Calu3 (cell line): Measurements from ENCODE around the gene HBP1. TPM values are rescaled to one million over a fixed set of nuclear protein-coding genes. Genes with fewer than 3 reads are reported as not detected.
"Not testable (repeated sequence)": the region's sequence is repeated elsewhere in the genome, so short reads cannot be mapped to it uniquely, and the experiment has no call there.

Source experiments
- BruUV-seq: library from RNA; stranded (reverse); fragments of 400-500 nt; replicated peaks from 2 replicates; lab custom pipeline; 2021; lab: Mats Ljungman, UMichigan
- CTCF ChIA-PET: fragments of 300-600 bp; sonication (Branson Sonifier 250); formaldehyde crosslinking; loops from one replicate; lab custom pipeline; 2022; ENCODE audit warnings: antibody characterized with exemption; lab: Charles Lee
- DNase-seq: peaks from one replicate; pipeline ENCODE4 v3.0.0; 2022
- H3K27ac Mint-ChIP-seq: one replicate; pipeline ENCODE4 v1.8.0; 2022; ENCODE audit warnings: mixed read lengths; ENCODE audit not compliant: unreplicated experiment
- H3K27me3 Mint-ChIP-seq: one replicate; pipeline ENCODE4 v1.8.0; 2022; ENCODE audit warnings: mixed read lengths; ENCODE audit not compliant: unreplicated experiment
- H3K36me3 Mint-ChIP-seq: one replicate; pipeline ENCODE4 v1.8.0; 2022; ENCODE audit warnings: mild to moderate bottlenecking, moderate library complexity, mixed read lengths; ENCODE audit not compliant: insufficient read depth, unreplicated experiment
- H3K4me1 Mint-ChIP-seq: one replicate; pipeline ENCODE4 v1.8.0; 2022; ENCODE audit warnings: mild to moderate bottlenecking, low read depth, mixed read lengths; ENCODE audit not compliant: unreplicated experiment
- H3K4me3 Mint-ChIP-seq: one replicate; pipeline ENCODE4 v1.8.0; 2022; ENCODE audit warnings: mild to moderate bottlenecking, low read depth, moderate library complexity, mixed read lengths; ENCODE audit not compliant: unreplicated experiment
- H3K9me3 Mint-ChIP-seq: one replicate; pipeline ENCODE4 v1.8.0; 2022; ENCODE audit warnings: low read depth, mixed read lengths; ENCODE audit not compliant: unreplicated experiment
- intact Hi-C: fragments of 100-400 bp; cut with micrococcal nuclease; formaldehyde crosslinking; loops from one replicate; pipeline ENCODE4 v1.10.0; 2022; ENCODE audit not compliant: unreplicated experiment
- total RNA-seq: library from RNA; stranded (reverse); gene quantifications from 2 replicates; pipeline ENCODE4 v1.2.3, GENCODE V29; 2022
- TF ChIP-seq, protein P1 (sequence below): fragments of 200-600 bp; IDR thresholded peaks from one replicate; pipeline ENCODE4 v1.8.0; 2022; ENCODE audit warnings: antibody characterized with exemption; ENCODE audit not compliant: unreplicated experiment

Gene HBP1
- total RNA-seq, 1 experiment from 2014 or later: 32.0 TPM

- intact Hi-C loops: no loop called here
- TF ChIP-seq, protein P1, sequence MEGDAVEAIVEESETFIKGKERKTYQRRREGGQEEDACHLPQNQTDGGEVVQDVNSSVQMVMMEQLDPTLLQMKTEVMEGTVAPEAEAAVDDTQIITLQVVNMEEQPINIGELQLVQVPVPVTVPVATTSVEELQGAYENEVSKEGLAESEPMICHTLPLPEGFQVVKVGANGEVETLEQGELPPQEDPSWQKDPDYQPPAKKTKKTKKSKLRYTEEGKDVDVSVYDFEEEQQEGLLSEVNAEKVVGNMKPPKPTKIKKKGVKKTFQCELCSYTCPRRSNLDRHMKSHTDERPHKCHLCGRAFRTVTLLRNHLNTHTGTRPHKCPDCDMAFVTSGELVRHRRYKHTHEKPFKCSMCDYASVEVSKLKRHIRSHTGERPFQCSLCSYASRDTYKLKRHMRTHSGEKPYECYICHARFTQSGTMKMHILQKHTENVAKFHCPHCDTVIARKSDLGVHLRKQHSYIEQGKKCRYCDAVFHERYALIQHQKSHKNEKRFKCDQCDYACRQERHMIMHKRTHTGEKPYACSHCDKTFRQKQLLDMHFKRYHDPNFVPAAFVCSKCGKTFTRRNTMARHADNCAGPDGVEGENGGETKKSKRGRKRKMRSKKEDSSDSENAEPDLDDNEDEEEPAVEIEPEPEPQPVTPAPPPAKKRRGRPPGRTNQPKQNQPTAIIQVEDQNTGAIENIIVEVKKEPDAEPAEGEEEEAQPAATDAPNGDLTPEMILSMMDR: no peak
- H3K9me3 Mint-ChIP-seq: peaks cover 3% of the 10 kb centered on the region
- no peaks in the 10 kb centered on the region for H3K36me3 Mint-ChIP-seq
- H3K4me3 Mint-ChIP-seq: no peak overlapping the region
- BruUV-seq: no TSS peak
- no peaks in the 10 kb centered on the region for H3K4me1 Mint-ChIP-seq
- no peak for DNase-seq
- no peak overlapping the region for H3K27ac Mint-ChIP-seq
- CTCF ChIA-PET: no interaction called here
- no peaks in the 10 kb centered on the region for H3K27me3 Mint-ChIP-seq
Measured at GRCh38 chr7:107242267-107242666, 73.5 kb downstream of the HBP1 start.

- Mint-ChIP-seq H3K27me3 (no peaks in the 10 kb centered on the region), H3K36me3 (no peaks in the 10 kb centered on the region), H3K4me3 (no peak overlapping the region), H3K9me3 (peaks cover 3% of the 10 kb centered on the region), H3K4me1 (no peaks in the 10 kb centered on the region), H3K27ac (no peak overlapping the region)
- CTCF ChIA-PET: no interaction called here
- TF ChIP-seq, protein P1: no peak
- no peak for DNase-seq
- intact Hi-C loops: no loop called here
- no TSS peak for BruUV-seq
Measured at GRCh38 chr7:107244613-107245012, 75.8 kb downstream of the HBP1 start.

DNA sequence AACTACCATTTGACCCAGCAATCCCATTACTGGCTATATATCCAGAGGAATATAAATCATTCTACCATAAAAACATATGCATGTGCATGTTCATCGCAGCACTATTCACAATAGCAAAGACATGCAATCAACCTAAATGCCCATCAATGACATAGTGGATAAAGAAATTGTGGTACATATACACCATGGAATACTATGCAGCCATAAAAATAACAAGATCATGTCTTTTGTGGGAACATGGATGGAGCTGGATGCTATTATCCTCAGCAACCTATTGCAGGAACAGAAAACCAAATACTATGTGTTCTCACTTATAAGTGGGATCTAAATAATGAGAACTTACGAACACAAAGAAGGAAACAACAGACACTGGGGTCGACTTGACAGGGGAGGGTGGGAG is 78.0 kb downstream of the HBP1 start:
- DNase-seq, CTCF ChIA-PET, H3K4me3 Mint-ChIP-seq, H3K4me1 Mint-ChIP-seq, H3K36me3 Mint-ChIP-seq, H3K9me3 Mint-ChIP-seq, intact Hi-C loops, BruUV-seq, H3K27ac Mint-ChIP-seq, H3K27me3 Mint-ChIP-seq: not testable (repeated sequence)

DNA sequence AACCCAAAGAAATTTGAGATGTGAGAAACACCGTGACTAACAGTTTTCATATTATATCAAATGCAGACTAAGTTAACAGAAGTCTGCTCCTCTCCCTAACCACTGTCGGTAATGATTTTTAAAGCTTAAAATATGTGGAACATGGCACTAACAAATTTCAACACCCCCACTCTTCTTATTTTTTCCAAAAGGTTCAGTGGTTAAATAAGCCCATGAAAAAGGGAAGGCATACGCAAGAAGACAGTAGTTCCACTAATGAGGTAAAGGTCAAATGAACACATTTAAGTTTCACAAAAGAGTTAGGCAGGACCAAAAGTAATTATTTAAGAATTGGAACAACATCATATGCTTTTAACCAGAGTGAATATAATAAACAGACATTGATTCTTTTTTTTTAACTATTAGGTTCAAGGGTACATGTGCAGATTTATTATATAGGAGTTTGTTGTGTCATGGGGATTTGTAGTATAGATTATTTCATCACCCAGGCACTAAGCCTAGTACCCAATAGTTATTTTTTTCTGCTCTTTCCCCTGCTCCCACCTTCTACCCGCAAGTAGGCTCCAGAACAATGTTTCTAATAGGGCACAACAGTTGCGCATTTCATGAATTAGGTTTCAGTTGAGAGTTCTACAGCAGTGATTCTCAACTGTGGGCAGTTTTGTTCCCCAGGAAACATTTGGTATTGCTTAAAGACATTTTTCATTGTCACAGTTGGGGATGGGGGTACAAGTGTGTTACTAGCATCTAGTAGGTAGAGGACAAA is 79.9 kb downstream of the HBP1 start:
- BruUV-seq: no TSS peak
- H3K27ac Mint-ChIP-seq: no peak overlapping the region
- no peaks in the 10 kb centered on the region for H3K4me1 Mint-ChIP-seq
- H3K9me3 Mint-ChIP-seq: peaks cover 3% of the 10 kb centered on the region
- CTCF ChIA-PET: no interaction called here
- intact Hi-C loops: no loop called here
- no peak overlapping the region for H3K4me3 Mint-ChIP-seq
- H3K27me3 Mint-ChIP-seq: no peaks in the 10 kb centered on the region
- DNase-seq: no peak
- no peaks in the 10 kb centered on the region for H3K36me3 Mint-ChIP-seq
- TF ChIP-seq, protein P1: no peak

DNA sequence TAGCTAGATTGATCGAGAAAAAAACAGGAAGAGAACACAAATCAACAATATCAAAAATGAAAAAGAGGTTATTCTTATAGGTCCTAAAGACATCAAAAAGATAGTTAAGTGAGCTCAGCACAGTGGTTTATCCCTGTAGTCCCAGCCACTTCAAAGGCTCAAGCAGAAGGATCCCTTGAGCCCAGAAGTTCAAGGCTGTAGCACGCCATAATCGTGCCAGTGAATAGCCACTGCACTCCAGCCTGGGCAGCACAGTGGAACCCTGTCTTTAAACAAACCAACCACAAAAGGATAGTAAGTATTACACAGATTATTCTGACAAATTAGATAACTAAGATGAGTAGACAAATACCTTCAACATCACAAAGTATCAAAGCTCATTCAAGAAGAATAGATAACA is 83.2 kb downstream of the HBP1 start:
- H3K4me3 Mint-ChIP-seq: no peak overlapping the region
- H3K27ac Mint-ChIP-seq: no peak overlapping the region
- CTCF ChIA-PET: no interaction called here
- no TSS peak for BruUV-seq
- no peaks in the 10 kb centered on the region for H3K9me3 Mint-ChIP-seq
- H3K27me3 Mint-ChIP-seq: no peaks in the 10 kb centered on the region
- H3K36me3 Mint-ChIP-seq: no peaks in the 10 kb centered on the region
- no peak for DNase-seq
- TF ChIP-seq, protein P1: no peak
- intact Hi-C loops: no loop called here
- no peaks in the 10 kb centered on the region for H3K4me1 Mint-ChIP-seq
